ENCODE results near the gene OTUB1.
A peak's percentile ranks its signal among the peaks of the same experiment; 100 is the strongest.

The OTUB1 gene, protein sequence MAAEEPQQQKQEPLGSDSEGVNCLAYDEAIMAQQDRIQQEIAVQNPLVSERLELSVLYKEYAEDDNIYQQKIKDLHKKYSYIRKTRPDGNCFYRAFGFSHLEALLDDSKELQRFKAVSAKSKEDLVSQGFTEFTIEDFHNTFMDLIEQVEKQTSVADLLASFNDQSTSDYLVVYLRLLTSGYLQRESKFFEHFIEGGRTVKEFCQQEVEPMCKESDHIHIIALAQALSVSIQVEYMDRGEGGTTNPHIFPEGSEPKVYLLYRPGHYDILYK

DNA sequence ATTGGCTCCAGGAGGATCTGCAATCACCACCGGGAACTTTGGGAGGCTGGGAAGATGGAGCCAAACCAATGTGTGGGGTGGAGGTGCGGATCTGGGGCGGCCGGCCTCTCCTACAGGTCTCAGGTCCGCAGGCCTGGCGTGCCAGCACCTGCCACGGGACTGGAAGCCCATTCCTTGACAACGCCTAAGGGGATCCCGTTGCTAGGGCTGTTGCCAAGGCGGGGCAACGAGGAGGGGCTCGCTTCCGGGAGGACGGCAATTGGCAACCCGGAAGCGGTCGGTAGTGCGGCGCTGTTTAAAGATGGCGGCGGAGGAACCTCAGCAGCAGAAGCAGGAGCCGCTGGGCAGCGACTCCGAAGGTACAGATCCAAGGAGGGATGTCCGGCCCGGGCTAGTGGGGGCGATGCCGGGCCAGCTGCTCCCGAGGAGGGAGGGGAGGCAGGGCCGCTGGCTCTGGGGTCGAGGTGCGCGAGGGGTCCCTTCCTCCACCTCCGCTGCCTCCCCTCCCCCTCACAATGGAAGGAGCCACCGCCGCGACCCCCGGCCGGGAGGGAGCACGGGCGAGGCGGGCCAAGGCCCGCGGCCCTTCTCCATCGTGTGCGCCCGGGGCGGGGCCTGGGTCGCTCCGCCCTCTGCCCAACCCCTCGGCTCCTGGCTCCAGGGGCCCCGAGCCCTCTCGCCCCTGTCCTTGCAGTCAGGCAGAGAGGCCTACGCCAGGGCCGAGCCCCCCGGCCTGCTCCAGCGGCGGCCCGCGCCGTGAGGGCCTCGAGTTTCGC, at the start of gene OTUB1:
OTUB1 (plus strand) TSS at position 283 of the 776 bp plus-strand sequence; CDS start at position 302, 19 bp downstream.
- H3K27ac ChIP-seq: peak within 1 kb of the TSS; percentile 89
- TF ChIP-seq ZFX (IDR thresholded peaks at IDR 0.05) (peak; percentile 54; the same call in 1 of the 2 replicates), CTCF (conservative IDR thresholded peaks at IDR 0.05) (no peak)

DNA sequence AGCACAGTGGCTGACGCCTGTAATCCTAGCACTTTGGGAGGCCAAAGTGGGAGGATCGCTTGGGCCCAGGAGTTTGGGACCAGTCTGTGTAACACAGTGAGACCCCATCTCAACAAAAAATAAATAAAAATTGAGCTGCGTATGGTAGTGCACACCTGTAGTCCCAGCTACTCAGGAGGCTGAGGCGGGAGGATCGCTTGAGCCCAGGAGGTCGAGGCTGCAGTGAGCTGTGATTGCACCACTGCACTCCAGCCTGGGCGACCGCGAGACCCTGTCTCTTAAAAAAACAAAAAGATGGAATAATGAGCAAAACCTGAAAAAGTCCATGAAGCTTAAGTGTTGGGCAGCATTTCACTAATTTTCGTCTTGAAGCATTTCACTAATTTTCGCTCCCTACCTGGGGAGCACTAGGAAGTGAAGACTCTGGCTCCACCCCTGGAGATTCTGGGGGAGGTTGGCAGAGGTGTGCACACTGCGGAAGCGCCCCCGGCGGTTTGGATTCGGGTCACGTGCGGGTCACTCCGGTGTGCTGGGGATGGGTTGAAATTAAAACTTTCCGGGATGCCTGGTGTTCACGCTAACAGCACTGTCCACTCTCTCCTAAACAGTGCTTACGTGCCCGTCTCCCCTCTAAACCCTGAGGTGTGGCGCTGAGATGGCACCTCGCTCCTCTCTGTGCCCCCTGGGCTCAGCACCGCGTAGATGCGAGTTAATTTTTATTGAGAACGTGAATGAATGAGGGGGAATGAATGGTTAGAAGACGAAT, 48.3 kb upstream of the OTUB1 start:
- H3K27ac ChIP-seq: peak overlapping the region; percentile 72
- TF ChIP-seq CTCF (conservative IDR thresholded peaks at IDR 0.05) (no peak; the same call in 1 of the 2 replicates), ZFX (IDR thresholded peaks at IDR 0.05) (no peak)

GRCh38 chr11:63938479-63939396, 47.5 kb upstream of the OTUB1 start, which contains the start of gene NAA40:
TSS of gene NAA40 (plus strand) at chr11:63939002. CDS start at chr11:63939097, 95 bp downstream.
- peak within 1 kb of the TSS; percentile 72 for H3K27ac ChIP-seq
- no peak for TF ChIP-seq ZFX (IDR thresholded peaks at IDR 0.05)
- TF ChIP-seq CTCF (conservative IDR thresholded peaks at IDR 0.05): no peak

DNA sequence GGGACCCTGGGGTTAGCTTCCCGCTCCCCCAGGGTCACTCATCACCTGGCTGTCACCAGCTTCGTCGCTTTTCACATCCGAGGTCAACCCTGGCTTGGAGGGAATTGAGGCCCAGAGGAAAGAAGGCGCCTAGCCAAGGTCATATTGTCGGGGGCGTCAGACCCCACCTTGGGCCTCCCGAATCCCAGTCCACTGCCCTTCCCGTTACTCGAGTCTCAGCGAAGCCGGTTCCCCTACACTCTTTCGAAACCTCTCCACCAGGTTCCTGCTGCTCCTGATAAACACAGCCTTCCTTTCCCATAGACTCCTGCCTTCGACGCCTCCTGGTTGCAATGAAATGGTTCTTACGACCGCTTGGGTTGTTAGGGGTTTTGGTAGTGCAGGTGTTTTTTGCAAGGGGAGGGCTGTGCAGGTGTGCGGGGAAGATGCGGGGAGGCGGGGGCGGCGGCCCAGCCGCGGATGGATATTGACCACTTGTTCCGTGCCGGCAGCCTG, 46.8 kb upstream of the OTUB1 start:
- H3K27ac ChIP-seq: peak overlapping the region; percentile 72
- TF ChIP-seq ZFX (IDR thresholded peaks at IDR 0.05): no peak
- no peak for TF ChIP-seq CTCF (conservative IDR thresholded peaks at IDR 0.05)

- H3K27ac ChIP-seq: no peak overlapping the region
- TF ChIP-seq CTCF (conservative IDR thresholded peaks at IDR 0.05): no peak
- TF ChIP-seq ZFX (IDR thresholded peaks at IDR 0.05): no peak
Measured at GRCh38 chr11:63940786-63941185, 45.5 kb upstream of the OTUB1 start.

- no peak overlapping the region for H3K27ac ChIP-seq
- TF ChIP-seq ZFX (IDR thresholded peaks at IDR 0.05) (no peak), CTCF (conservative IDR thresholded peaks at IDR 0.05) (no peak)
Measured at GRCh38 chr11:63941901-63942300, 44.3 kb upstream of the OTUB1 start.

Data from C4-2B (cell line).